Measurements from ENCODE around the gene CAPN8.
"Not testable (repeated sequence)": the region's sequence is repeated elsewhere in the genome, so short reads cannot be mapped to it uniquely, and the experiment has no call there.

Gene CAPN8

DNA sequence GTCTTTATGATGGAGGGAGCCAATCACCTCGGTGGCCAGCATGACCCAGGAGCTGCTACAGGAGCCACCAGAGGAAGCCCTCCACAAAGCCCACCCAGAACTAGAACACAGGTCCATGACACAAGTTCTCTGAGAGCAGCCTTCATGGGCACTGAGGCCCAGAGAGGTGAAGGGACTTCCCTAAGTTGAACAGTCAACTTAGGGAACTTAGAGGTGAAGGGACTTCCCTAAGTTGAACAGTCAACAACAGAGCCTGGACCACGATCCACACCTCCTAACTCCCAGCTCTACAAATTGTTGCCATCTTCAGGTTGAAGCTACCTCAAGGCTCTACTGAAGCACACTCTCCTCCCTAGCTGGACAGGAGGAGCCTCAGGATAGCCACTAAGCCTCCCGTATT is 139.5 kb downstream of the CAPN8 start:
- DNase-seq (ENCODE audit: low read depth in 2 of 2): no peak

- DNase-seq (ENCODE audit: low read depth in 2 of 2): no peak
These were observed 140.0 kb downstream of the CAPN8 start for GRCh38 chr1:223525546-223525945.

GRCh38 chr1:223524930-223525451 is 140.5 kb downstream of the CAPN8 start:
- DNase-seq (ENCODE audit: low read depth in 2 of 2): no peak

DNA sequence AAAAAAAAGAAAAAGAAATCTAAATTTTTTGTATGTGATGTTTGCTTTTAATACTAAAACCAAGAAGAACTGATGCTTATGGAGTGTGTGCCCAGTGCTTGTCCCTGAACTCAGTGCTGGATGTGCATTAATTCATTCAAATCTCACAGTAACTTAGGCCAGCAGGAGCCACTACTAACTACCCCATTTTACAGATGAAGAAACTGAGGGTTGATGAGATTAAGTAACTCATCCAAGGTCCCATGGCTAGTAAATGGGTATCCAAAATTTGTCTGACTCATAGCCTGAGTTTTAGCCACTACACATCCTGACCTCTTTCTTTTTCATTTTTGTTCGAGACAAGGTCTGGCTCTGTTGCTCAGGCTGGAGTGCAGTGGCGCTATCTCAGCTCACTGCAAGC is 144.4 kb downstream of the CAPN8 start:
- no peak for DNase-seq (ENCODE audit: low read depth in 2 of 2)

DNA sequence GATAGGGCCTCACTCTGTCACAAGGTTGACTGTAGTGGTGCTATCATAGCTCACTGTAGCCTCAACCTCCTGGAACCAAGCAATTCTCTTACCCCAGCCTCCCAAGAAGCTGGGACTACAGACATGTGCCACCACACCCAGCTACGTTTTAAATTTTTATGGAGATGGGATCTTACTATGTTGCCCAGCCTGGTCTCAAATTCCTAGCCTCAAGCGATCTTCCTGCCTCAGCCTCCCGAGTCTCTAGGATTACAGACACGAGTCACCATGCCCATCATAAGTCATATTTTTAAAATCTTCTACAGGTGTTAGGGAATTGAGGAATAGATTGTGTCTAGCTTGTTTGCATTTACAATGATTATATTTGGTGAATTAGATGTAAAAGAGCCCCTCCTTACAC is 145.3 kb downstream of the CAPN8 start:
- DNase-seq (ENCODE audit: low read depth in 2 of 2): no peak

DNA sequence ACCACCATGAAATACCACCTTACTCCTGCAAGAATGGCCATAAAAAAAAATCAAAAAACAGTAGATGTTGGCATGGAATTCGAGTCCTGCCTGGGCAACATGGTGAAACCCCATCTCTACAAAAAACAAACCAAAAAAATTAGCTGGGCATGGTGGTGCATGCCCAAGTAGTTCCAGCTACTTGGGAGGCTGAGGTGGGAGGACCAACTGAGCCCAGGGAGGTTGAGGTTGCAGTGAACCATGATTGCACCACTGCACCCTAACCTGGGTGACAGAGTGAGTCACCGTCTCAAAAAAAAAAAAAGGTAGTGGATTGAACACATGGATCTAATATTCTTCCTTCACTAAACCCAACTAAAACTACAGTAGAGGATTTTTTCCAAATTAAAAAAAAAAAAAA is 146.4 kb downstream of the CAPN8 start:
- DNase-seq (ENCODE audit: low read depth in 2 of 2): no peak

DNA sequence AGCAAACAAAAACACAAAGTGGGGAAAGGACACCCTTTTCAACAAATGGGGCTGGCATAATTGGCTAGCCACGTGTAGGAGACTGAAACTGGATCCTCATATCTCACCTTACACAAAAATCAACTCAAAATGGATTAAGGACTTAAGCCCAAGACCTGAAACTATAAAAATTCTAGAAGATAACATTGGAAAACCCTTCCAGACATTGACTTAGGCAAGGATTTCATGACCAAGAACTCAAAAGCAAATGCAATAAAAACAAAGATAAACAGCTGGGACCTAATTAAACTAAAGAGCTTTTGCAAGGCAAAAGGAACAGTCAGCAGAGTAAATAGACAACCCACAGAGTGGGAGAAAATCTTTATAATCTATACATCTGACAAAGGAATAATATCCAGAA is 146.9 kb downstream of the CAPN8 start:
- not testable (repeated sequence) for DNase-seq (ENCODE audit: low read depth in 2 of 2)

GRCh38 chr1:223515926-223516325 is 149.6 kb downstream of the CAPN8 start:
- DNase-seq (ENCODE audit: low read depth in 2 of 2): no peak

- peak in 1 of 2 donors; percentile 12 for DNase-seq (ENCODE audit: low read depth in 2 of 2)
These were observed 150.1 kb downstream of the CAPN8 start for GRCh38 chr1:223515421-223515820.

DNA sequence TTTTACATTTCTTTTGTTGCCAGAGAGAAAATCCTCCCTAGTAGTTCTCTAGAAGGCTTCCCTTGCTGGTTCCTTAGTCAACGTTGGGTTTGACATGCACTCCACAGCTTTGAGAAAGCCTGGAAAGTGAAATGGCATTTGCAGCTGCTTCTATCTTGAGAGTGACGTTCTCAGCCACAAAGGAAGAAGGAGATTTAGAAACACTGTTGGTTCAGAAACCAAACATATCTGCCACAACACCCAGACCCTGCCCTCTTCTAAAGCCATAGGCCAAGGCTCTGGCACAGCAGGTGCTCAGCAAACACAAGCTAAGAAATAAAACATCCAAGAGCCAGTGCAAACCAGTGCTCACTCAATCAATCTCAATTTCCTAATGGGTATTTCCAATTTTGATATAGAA is 150.9 kb downstream of the CAPN8 start:
- DNase-seq (ENCODE audit: low read depth in 2 of 2): no peak

DNA sequence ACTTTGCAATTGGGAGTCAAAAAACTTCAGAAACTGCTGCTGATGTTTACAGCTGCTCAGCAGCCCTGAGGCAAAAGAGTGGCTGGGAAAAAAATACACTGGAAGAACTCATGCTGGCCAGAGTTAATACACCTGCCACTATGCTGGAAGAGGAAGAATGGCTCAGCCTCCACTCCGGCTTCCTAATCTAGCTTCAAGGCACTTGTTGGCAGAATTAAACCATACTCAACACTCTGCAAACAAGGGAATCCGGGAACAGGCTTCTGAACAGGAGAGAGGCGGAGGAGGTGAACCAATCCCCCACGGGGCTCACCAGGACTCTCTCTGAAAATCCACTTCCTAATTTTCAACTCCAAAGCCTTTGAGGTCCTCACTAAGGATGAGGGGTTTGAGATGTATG is 152.2 kb downstream of the CAPN8 start:
- DNase-seq (ENCODE audit: low read depth in 2 of 2): no peak

DNA sequence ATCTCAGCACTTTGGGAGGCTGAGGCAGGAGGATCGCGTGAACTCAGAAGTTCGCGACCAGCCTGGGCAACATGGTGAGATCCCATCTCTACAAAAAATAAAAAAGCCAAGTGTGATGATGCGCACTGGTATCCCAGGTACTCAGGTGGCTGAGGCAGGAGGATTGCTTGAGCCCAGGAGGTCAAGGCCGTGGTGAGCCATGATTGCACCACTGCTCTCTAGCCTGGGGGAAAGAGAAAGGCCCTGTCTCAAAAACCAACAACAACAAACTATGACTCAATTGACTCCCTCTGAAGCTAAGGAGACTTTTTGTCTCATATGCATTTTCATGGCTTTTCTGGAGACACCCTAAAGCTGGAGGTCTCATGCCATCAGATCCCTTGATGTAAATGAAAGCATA is 153.4 kb downstream of the CAPN8 start:
- no peak for DNase-seq (ENCODE audit: low read depth in 2 of 2)

DNA sequence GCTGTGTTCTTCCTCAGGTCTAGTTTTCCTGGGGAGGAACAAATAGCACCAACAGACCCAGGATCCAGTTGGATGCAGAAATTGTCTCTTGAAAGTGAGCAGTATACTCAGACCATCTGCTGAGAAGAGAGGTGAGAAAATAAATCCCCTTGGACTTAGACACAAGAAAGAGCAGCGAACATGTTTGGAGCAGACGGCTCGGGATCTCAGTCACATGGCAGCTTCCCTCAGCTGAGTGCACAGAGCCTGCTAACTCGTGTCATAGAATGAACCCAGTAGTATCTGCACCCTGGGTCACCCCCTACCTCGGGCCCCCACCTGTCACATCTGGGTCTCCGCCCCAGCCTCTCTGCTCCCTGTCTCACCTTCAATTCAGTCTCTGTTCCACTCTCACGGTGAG is 156.7 kb downstream of the CAPN8 start:
- DNase-seq (ENCODE audit: low read depth in 2 of 2): no peak

DNA sequence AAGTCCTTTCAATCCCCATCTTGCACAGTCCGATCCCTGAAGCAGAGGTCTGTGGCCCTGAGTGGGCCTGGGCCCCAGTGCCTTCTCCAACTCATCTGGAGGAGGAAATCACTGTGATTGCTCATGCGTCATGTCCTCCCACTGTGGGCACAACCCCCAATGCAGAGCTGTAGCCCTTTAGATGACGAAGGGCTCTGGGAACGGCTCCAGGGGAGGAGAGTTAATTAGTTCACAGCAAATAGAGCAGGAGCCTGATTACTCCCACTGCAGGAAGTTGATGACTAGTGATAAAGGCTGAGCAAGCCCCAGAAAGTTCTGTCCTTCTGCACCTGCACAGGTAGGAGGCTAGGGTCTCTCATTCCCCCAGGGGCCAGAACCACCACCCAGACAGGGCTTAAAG is 160.8 kb downstream of the CAPN8 start:
- no peak for DNase-seq (ENCODE audit: low read depth in 2 of 2)

DNA sequence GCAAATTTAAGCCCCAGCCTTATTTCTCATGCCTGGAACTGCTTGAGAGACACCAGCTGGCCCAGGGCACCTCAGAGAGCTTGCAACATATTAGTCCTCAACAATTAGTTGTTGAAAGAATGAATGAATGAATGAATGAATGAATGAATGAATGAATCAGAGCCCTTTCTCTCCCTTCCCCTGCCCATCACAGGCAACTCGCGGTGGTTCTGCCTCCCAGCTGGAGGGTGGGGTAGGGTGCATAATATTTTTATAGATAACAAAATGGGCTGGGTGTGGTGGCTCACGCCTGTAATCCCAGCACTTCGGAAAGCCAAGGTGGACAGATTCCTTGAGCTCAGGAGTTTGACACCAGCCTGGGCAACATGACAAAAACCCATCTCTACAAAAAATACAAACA is 162.2 kb downstream of the CAPN8 start:
- no peak for DNase-seq (ENCODE audit: low read depth in 2 of 2)

DNA sequence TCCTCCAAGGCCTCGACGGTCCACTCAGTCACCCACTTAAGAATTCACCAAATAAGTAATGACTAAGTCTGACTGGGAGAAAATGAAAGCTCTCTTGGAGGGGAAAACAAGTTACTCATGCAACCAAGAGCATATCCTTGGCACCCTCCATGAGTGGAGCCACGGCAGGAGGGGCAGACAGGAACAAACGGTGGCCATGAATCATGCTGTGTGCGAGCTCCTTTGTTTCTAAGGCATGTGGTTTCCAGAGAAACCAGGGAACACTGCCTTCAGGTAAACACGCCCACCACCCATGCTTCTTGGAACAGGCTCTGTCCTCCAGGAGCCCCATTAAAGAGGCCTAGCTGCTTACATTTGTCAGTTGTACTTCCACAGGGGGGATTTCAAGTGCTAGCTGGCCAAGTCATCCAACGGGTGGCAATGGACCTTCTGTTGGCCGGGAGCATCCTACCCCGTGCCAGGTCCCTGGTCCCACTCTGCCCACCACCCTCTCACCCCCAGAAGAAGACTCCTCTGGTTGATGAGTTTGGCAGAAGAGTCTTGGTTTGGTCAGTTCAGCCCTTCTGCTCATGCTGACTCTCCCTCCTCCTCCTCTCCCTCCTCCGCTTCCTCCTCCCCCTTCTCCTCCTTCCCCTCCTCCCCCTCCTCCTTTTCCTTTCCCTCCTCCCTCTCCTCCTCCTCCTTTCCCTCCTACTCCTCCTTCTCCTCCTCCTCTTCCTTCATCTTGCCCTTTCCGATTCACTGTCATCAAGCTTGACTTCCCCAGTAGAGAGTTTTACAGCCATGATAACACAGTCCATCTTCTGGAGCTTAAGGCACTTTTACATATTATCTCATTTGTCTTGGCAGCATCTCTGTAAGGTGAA is 164.7 kb downstream of the CAPN8 start:
- no peak for DNase-seq (ENCODE audit: low read depth in 2 of 2)

GRCh38 chr1:223496883-223497282 is 168.6 kb downstream of the CAPN8 start:
- DNase-seq (ENCODE audit: low read depth in 2 of 2): no peak

- DNase-seq (ENCODE audit: low read depth in 2 of 2): no peak
These were observed 170.4 kb downstream of the CAPN8 start for GRCh38 chr1:223494926-223495645.

DNA sequence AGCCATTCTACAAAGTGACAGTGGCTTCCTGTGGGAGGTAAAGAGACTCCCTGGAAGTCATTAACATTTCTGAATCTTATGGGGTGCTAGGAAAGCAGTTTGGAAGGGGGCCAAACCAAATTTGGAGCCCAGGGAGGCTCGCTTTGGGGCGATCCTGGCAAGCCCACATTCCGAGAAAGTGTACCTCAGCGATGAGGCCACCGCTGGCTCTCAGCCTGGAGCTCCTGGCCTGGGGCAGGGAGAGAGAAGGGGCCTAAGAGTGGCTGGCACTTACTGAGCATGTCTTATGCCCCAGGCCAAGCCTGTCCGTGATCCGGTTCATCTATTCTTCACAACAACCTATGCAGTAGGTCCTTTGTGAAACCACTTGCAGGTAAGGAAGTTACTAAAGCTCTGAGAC is 173.5 kb downstream of the CAPN8 start:
- no peak for DNase-seq (ENCODE audit: low read depth in 2 of 2)
